RCC 7860 (cell line): ENCODE data around the gene ZNF276.
"Not testable (repeated sequence)": the region's sequence is repeated elsewhere in the genome, so short reads cannot be mapped to it uniquely, and the experiment has no call there.

Source experiments
- DNase-seq: peaks from one replicate; pipeline ENCODE4 v3.0.0-alpha.2; 2015; ENCODE audit warnings: low spot score
- FAIRE-seq: peaks from 2 replicates; lab custom pipeline; 2012; peaks lifted over from hg19 to GRCh38; lab: Jason Lieb, UNC

ZNF276 gene

GRCh38 chr16:89720813-89721545 lies at the start of gene ZNF276, which contains the start of gene VPS9D1:
Gene ZNF276, plus strand, starts transcription at chr16:89721537. Its CDS starts 104 bp downstream, at chr16:89721641.
Gene VPS9D1, minus strand, starts transcription at chr16:89720898. Its CDS starts 37 bp downstream, at chr16:89720861.
- FAIRE-seq (no peak), DNase-seq (peak; percentile 53)

- FAIRE-seq, DNase-seq: not testable (repeated sequence)
These were observed 49.8 kb upstream of the ZNF276 start for GRCh38 chr16:89671565-89671964.

- no peak for FAIRE-seq
- no peak for DNase-seq
These were observed 49.0 kb upstream of the ZNF276 start for GRCh38 chr16:89672177-89672941.

- FAIRE-seq = no peak
- DNase-seq = peak; percentile 11
These were observed 43.1 kb upstream of the ZNF276 start for GRCh38 chr16:89678258-89678657.

GRCh38 chr16:89685916-89686315 lies 35.4 kb upstream of the ZNF276 start:
- no peak for FAIRE-seq
- DNase-seq = no peak

GRCh38 chr16:89686520-89687091 lies 34.7 kb upstream of the ZNF276 start, which contains the start of gene CDK10:
Gene CDK10, plus strand, starts transcription at chr16:89686689. Its CDS starts 22 bp downstream, at chr16:89686711.
- peak; percentile 68 for DNase-seq
- FAIRE-seq = no peak

- DNase-seq (peak; percentile 93), FAIRE-seq (peak; percentile 83)
These were observed 34.0 kb upstream of the ZNF276 start for GRCh38 chr16:89687092-89687940.

GRCh38 chr16:89688395-89688794 lies 32.9 kb upstream of the ZNF276 start:
- no peak for FAIRE-seq
- no peak for DNase-seq

- FAIRE-seq (no peak), DNase-seq (no peak)
These were observed 32.2 kb upstream of the ZNF276 start for GRCh38 chr16:89689142-89689541.

GRCh38 chr16:89689621-89690020 lies 31.7 kb upstream of the ZNF276 start:
- not testable (repeated sequence) for DNase-seq, FAIRE-seq

GRCh38 chr16:89690392-89690901 lies 30.9 kb upstream of the ZNF276 start:
- FAIRE-seq (no peak), DNase-seq (no peak)

GRCh38 chr16:89691231-89691985 lies 29.9 kb upstream of the ZNF276 start:
- DNase-seq (no peak), FAIRE-seq (no peak)

- FAIRE-seq (no peak), DNase-seq (no peak)
These were observed 29.3 kb upstream of the ZNF276 start for GRCh38 chr16:89691986-89692569.

- DNase-seq (no peak), FAIRE-seq (no peak)
These were observed 28.0 kb upstream of the ZNF276 start for GRCh38 chr16:89693289-89693731.

GRCh38 chr16:89693931-89694783 lies 27.2 kb upstream of the ZNF276 start:
- FAIRE-seq (no peak), DNase-seq (no peak)

GRCh38 chr16:89694784-89695085 lies 26.6 kb upstream of the ZNF276 start:
- FAIRE-seq, DNase-seq: not testable (repeated sequence)

- no peak for FAIRE-seq
- no peak for DNase-seq
These were observed 26.1 kb upstream of the ZNF276 start for GRCh38 chr16:89695086-89695874.
